GM23248 (cell line): ENCODE results near the gene REM2.

Experiments
- EZH2 ChIP-seq: fragments of 200-600 bp; sonication (generic); IDR thresholded peaks from 2 replicates; pipeline ENCODE4 v1.6.1; 2018; ENCODE audit warnings: antibody characterized with exemption, mild to moderate bottlenecking; ENCODE audit not compliant: insufficient read depth, poor library complexity, severe bottlenecking
- EZH2phosphoT487 ChIP-seq: fragments of 200-600 bp; sonication (generic); IDR thresholded peaks from 2 replicates; pipeline ENCODE4 v1.6.1; 2018; ENCODE audit warnings: antibody characterized with exemption, moderate library complexity, mild to moderate bottlenecking, low read depth; ENCODE audit not compliant: insufficient read depth

GRCh38 chr14:22900081-22900799, 17.2 kb downstream of the REM2 start:
- no peak for TF ChIP-seq EZH2
- TF ChIP-seq EZH2phosphoT487 = no peak
